HepG2 (cell line): ENCODE results near the gene CTNNA3. TPM values are rescaled to one million over a fixed set of nuclear protein-coding genes. Genes with fewer than 3 reads are reported as not detected.

ENCODE experiments used
- ATAC-seq: fragments of 200-7000 bp; cut with Tn5 transposase; 3 replicates; pipeline ENCODE4 v1.9.1; 2020; ENCODE audit warnings: mild to moderate bottlenecking, moderate library complexity
- BruUV-seq: library from RNA; stranded (reverse); fragments of 400-500 nt; replicated peaks from 2 replicates; lab custom pipeline; 2021; lab: Mats Ljungman, UMichigan
- CTCF ChIA-PET: fragments of 300-600 bp; formaldehyde crosslinking; extraction: SDS; loops from one replicate; lab custom pipeline; 2021; ENCODE audit warnings: low total read pairs, inconsistent platforms, low intra/inter-chr PET ratio; lab: Yijun Ruan, JAX
- POLR2A ChIA-PET: fragments of 350-600 bp; sonication (Branson Sonifier 250); formaldehyde crosslinking; loops from one replicate; lab custom pipeline; 2020; ENCODE audit warnings: antibody characterized with exemption, inconsistent platforms; lab: Yijun Ruan, JAX
- DNase-seq: peaks from one replicate; pipeline ENCODE4 v3.0.0-alpha.2; 2015; ENCODE audit warnings: low spot score
- FAIRE-seq: peaks from 3 replicates; lab custom pipeline; 2011; peaks lifted over from hg19 to GRCh38; lab: Jason Lieb, UNC
- H2AFZ ChIP-seq: one replicate; pipeline ENCODE4 v1.6.1; 2011; ENCODE audit warnings: low read length, inconsistent platforms
- H3K27ac ChIP-seq: fragments of 300-600 bp; 3 replicates; pipeline ENCODE4 v1.8.0; 2011; ENCODE audit warnings: mixed run types, mild to moderate bottlenecking, mixed read lengths, low read length, inconsistent platforms; ENCODE audit not compliant: insufficient read depth; ENCODE audit errors: extremely low read length
- H3K27me3 ChIP-seq, 2 experiments: fragments of 200-600 bp in 1 of 2; 2 replicates in 1 of 2; 3 replicates in 1 of 2; pipeline versions ENCODE4 v1.6.0 to v1.8.0; 2011; ENCODE audit warnings: low read length in 2 of 2, mild to moderate bottlenecking in 2 of 2, moderate library complexity in 2 of 2, inconsistent platforms in 1 of 2; ENCODE audit not compliant: insufficient read depth in 2 of 2, control insufficient read depth in 1 of 2
- H3K36me3 ChIP-seq, 2 experiments: fragments of 200-600 bp in 1 of 2; replicated peaks in 1 of 2; 2 replicates in 1 of 2; 3 replicates in 1 of 2; pipeline versions ENCODE4 v1.5.1 to v1.8.0; 2011; ENCODE audit warnings: low read length in 2 of 2, inconsistent platforms in 1 of 2; ENCODE audit not compliant: insufficient read depth in 2 of 2, control insufficient read depth in 1 of 2
- H3K4me1 ChIP-seq: 2 replicates; pipeline ENCODE4 v1.5.1; 2012; ENCODE audit warnings: low read length, inconsistent platforms; ENCODE audit not compliant: insufficient read depth
- H3K4me2 ChIP-seq: 2 replicates; pipeline ENCODE4 v1.6.0; 2011; ENCODE audit warnings: low read depth, low read length, inconsistent platforms
- H3K4me3 ChIP-seq, 3 experiments: fragments of 200-600 bp in 1 of 3; sonication (generic), shearing (Covaris generic) in 1 of 3; replicated peaks in 1 of 3; 2 replicates each; pipeline ENCODE4 v1.5.1; 2011 to 2016; ENCODE audit warnings: low read length in 3 of 3, inconsistent platforms in 2 of 3, low read depth in 2 of 3, mild to moderate bottlenecking in 2 of 3, control low read depth in 1 of 3, mixed read lengths in 1 of 3; ENCODE audit not compliant: insufficient read depth in 1 of 3
- H3K79me2 ChIP-seq: one replicate; pipeline ENCODE4 v1.6.1; 2011; ENCODE audit warnings: low read length, inconsistent platforms; ENCODE audit not compliant: insufficient read depth
- H3K9ac ChIP-seq: 2 replicates; pipeline ENCODE4 v1.6.0; 2011; ENCODE audit warnings: mild to moderate bottlenecking, low read depth, low read length, inconsistent platforms; ENCODE audit not compliant: insufficient read depth
- H3K9me3 ChIP-seq: 2 replicates; pipeline ENCODE4 v1.5.1; 2012; ENCODE audit warnings: mild to moderate bottlenecking, low read length
- H4K20me1 ChIP-seq: 2 replicates; pipeline ENCODE4 v1.6.0; 2011; ENCODE audit warnings: inconsistent platforms, mild to moderate bottlenecking, low read length, moderate library complexity; ENCODE audit not compliant: insufficient read depth
- ATF7 ChIP-seq, 2 experiments: fragments of 450-650 bp in 1 of 2; sonication (generic) in 1 of 2; formaldehyde crosslinking in 1 of 2; IDR thresholded peaks; 2 replicates each; pipeline versions ENCODE4 v1.4.0 to v1.6.1; 2016 to 2020; ENCODE audit warnings: antibody characterized with exemption in 1 of 2, mild to moderate bottlenecking in 1 of 2, missing genetic modification reagents in 1 of 2
- BORCS8-MEF2B ChIP-seq: sonication (generic); formaldehyde crosslinking; IDR thresholded peaks from 2 replicates; pipeline ENCODE4 v1.8.0; 2022; ENCODE audit warnings: mild to moderate bottlenecking, missing genetic modification reagents
- ETV5 ChIP-seq: IDR thresholded peaks from 2 replicates; pipeline ENCODE4 v1.6.1; 2018; ENCODE audit warnings: missing biosample characterization, missing genetic modification reagents, inconsistent platforms, borderline replicate concordance
- GTF2F1 ChIP-seq: fragments of 150-350 bp; IDR thresholded peaks from 2 replicates; pipeline ENCODE4 v1.6.1; 2014; ENCODE audit warnings: low read length
- MAFG ChIP-seq: sonication (generic); formaldehyde crosslinking; IDR thresholded peaks from 2 replicates; pipeline ENCODE4 v1.5.1; 2020; ENCODE audit warnings: mild to moderate bottlenecking, missing genetic modification reagents
- SOX5 ChIP-seq: IDR thresholded peaks from 2 replicates; pipeline ENCODE4 v1.6.1; 2016; ENCODE audit warnings: borderline replicate concordance
- TSC22D2 ChIP-seq: sonication (generic); formaldehyde crosslinking; IDR thresholded peaks from 2 replicates; pipeline ENCODE4 v1.5.1; 2020; ENCODE audit warnings: missing genetic modification reagents, mild to moderate bottlenecking, borderline replicate concordance
- ZFP36L2 ChIP-seq: sonication (generic); formaldehyde crosslinking; IDR thresholded peaks from 2 replicates; pipeline ENCODE4 v1.4.0; 2020; ENCODE audit warnings: missing genetic modification reagents
- ZNF34 ChIP-seq: sonication (generic); formaldehyde crosslinking; IDR thresholded peaks from 2 replicates; pipeline ENCODE4 v1.4.0; 2020; ENCODE audit warnings: mild to moderate bottlenecking, missing genetic modification reagents, borderline replicate concordance
- ZNF816 ChIP-seq: sonication (generic); formaldehyde crosslinking; IDR thresholded peaks from 2 replicates; pipeline ENCODE4 v1.8.0; 2022; ENCODE audit warnings: missing genetic modification reagents, mild to moderate bottlenecking, borderline replicate concordance
- ZSCAN22 ChIP-seq: sonication (generic); formaldehyde crosslinking; IDR thresholded peaks from 2 replicates; pipeline ENCODE4 v1.4.0; 2020; ENCODE audit warnings: mild to moderate bottlenecking, missing genetic modification reagents
- WGBS: methylation state at CpG from one replicate; pipeline ENCODE4 v1.1.6; 2017; ENCODE audit warnings: low lambda C conversion rate; 5-methylcytosine and 5-hydroxymethylcytosine counted together
- in situ Hi-C: cut with HindIII; loops from 2 replicates; pipeline ENCODE4 v1.10.0; 2017; ENCODE audit warnings: low pct_unique_long_range_greater_than_20kb; ENCODE audit not compliant: extremely low pct_ligation_motif_present
- intact Hi-C: fragments of 100-400 bp; cut with micrococcal nuclease; formaldehyde crosslinking; loops from one replicate; pipeline ENCODE4 v1.10.0; 2022; ENCODE audit not compliant: unreplicated experiment
- polyA plus RNA-seq, 8 experiments: library from polyadenylated mRNA; depleted of rRNA in 3 of 8; stranded (reverse) in 7 of 8; unstranded in 1 of 8; fragments of >200 nt; fragmentation: Illumina TruSeq in 4 of 8; extraction: Trizol in 4 of 8; gene quantifications; 2 replicates each; pipeline versions ENCODE4 v1.2.1 to v1.2.3, GENCODE V29; 2011 to 2016; ENCODE audit warnings: low read depth in 4 of 8, missing spikeins in 1 of 8, mixed read lengths in 1 of 8; ENCODE audit not compliant: insufficient read depth in 1 of 8
- total RNA-seq, 5 experiments: library from RNA; depleted of rRNA; stranded (reverse); fragments of >200 nt; fragmentation: Illumina TruSeq; extraction: Trizol; gene quantifications; 2 replicates each; pipeline ENCODE4 v1.2.3, GENCODE V29; 2016; ENCODE audit warnings: low read depth in 1 of 5
- TF ChIP-seq, protein P1 (sequence below): sonication (generic); formaldehyde crosslinking; IDR thresholded peaks from 2 replicates; pipeline ENCODE4 v1.4.0; 2020; ENCODE audit warnings: missing genetic modification reagents, mild to moderate bottlenecking, borderline replicate concordance
- TF ChIP-seq, protein P2 (sequence below): sonication (generic); formaldehyde crosslinking; IDR thresholded peaks from 2 replicates; pipeline ENCODE4 v1.4.0; 2020; ENCODE audit warnings: missing genetic modification reagents, low read depth, mild to moderate bottlenecking, borderline replicate concordance
- TF ChIP-seq, protein P3 (sequence below): sonication (generic); formaldehyde crosslinking; IDR thresholded peaks from 2 replicates; pipeline ENCODE4 v1.4.0; 2020; ENCODE audit warnings: missing genetic modification reagents, borderline replicate concordance

Gene CTNNA3
- total and polyA plus RNA-seq, 2 of the 13 experiments (the other 11 are each of a cell fraction or from before 2014, with no cell fraction given) = not detected

DNA sequence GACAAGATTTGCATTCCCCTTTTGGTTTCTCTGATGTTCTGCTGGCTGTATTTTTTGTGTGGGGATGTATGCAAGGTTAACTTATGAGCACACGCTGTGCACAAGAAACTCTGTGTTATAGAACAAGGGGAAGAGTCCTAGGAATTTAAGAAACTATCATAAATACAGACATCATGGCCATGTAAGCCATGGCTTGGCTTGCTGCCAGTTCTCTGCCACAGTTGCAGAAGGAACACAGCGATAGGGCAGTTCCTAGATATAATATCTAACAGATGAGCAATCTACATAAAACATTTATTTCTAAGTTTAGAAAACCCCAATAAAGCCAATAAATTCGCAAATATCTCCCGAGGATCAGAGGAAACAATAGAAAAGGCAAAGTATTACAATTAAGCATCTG is 616.9 kb downstream of the CTNNA3 start (continued):
- TF ChIP-seq, protein P1, sequence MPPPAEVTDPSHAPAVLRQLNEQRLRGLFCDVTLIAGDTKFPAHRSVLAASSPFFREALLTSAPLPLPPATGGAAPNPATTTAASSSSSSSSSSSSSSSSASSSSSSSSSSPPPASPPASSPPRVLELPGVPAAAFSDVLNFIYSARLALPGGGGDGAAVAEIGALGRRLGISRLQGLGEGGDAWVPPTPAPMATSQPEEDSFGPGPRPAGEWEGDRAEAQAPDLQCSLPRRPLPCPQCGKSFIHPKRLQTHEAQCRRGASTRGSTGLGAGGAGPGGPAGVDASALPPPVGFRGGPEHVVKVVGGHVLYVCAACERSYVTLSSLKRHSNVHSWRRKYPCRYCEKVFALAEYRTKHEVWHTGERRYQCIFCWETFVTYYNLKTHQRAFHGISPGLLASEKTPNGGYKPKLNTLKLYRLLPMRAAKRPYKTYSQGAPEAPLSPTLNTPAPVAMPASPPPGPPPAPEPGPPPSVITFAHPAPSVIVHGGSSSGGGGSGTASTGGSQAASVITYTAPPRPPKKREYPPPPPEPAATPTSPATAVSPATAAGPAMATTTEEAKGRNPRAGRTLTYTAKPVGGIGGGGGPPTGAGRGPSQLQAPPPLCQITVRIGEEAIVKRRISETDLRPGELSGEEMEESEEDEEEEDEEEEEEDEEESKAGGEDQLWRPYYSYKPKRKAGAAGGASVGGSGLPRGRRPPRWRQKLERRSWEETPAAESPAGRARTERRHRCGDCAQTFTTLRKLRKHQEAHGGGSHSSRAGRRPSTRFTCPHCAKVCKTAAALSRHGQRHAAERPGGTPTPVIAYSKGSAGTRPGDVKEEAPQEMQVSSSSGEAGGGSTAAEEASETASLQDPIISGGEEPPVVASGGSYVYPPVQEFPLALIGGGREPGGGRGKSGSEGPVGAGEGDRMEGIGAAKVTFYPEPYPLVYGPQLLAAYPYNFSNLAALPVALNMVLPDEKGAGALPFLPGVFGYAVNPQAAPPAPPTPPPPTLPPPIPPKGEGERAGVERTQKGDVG (CRISPR knock-in tag) = no peak
- TF ChIP-seq ZFP36L2 (CRISPR knock-in tag) = no peak

DNA sequence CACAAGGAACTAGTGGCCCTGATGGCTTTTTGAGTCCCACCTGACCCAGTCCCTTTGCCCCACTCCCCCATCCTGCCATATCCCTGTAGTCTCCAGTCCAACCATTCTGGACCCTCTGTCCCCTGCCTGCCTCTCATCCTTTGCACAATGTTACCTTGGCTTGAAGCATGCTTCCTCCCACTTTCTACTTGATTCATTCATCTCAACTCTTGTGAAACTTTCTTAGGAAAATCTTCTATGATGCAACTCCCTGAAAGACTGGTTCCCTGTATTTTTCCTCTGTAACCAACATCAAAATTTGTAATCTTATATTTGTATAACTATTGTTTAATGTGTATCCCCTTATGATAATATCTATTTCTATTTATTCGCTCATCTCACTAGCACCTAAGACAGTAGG is 618.6 kb downstream of the CTNNA3 start:
- BruUV-seq = no TSS peak
- no peaks in the 10 kb centered on the region for H3K27me3 ChIP-seq
- H3K9me3 ChIP-seq = no peaks in the 10 kb centered on the region
- no peak overlapping the region for H3K9ac ChIP-seq
- H3K36me3 ChIP-seq = no peaks in the 10 kb centered on the region
- H3K4me1 ChIP-seq = peaks cover 19% of the 10 kb centered on the region
- DNase-seq = no peak
- FAIRE-seq = no peak
- H3K79me2 ChIP-seq = no peaks in the 10 kb centered on the region
- no peak overlapping the region for H3K27ac ChIP-seq
- no peak overlapping the region for H3K4me3 ChIP-seq
- no peak for ATAC-seq
- ChIA-PET CTCF (no interaction called here), POLR2A (no interaction called here)
- no peak overlapping the region for H3K4me2 ChIP-seq
- WGBS = 40% methylated on average over 1 of the region's 1 CpG
- in situ Hi-C loops (no loop called here), intact Hi-C loops (no loop called here)
- H4K20me1 ChIP-seq = no peaks in the 10 kb centered on the region
- H2AFZ ChIP-seq = no peak overlapping the region
- TF ChIP-seq, protein P2, sequence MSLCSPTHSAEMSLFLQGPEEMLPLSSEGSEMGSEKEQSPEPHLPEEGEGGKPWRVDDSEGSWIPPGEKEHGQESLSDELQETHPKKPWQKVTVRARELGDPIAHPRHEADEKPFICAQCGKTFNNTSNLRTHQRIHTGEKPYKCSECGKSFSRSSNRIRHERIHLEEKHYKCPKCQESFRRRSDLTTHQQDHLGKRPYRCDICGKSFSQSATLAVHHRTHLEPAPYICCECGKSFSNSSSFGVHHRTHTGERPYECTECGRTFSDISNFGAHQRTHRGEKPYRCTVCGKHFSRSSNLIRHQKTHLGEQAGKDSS (CRISPR knock-in tag) = no peak
- TF ChIP-seq ZSCAN22 (CRISPR knock-in tag) (no peak), ETV5 (CRISPR knock-in tag) (no peak), BORCS8-MEF2B (CRISPR knock-in tag) (no peak), ATF7 (IDR thresholded peaks at IDR 0.05) (no peak), ATF7 (CRISPR knock-in tag; IDR thresholded peaks at IDR 0.05) (no peak), GTF2F1 (no peak), SOX5 (CRISPR knock-in tag) (no peak), ZNF34 (CRISPR knock-in tag) (no peak), ZNF816 (CRISPR knock-in tag) (no peak), TSC22D2 (no peak), MAFG (CRISPR knock-in tag) (no peak)
- TF ChIP-seq, protein P3, sequence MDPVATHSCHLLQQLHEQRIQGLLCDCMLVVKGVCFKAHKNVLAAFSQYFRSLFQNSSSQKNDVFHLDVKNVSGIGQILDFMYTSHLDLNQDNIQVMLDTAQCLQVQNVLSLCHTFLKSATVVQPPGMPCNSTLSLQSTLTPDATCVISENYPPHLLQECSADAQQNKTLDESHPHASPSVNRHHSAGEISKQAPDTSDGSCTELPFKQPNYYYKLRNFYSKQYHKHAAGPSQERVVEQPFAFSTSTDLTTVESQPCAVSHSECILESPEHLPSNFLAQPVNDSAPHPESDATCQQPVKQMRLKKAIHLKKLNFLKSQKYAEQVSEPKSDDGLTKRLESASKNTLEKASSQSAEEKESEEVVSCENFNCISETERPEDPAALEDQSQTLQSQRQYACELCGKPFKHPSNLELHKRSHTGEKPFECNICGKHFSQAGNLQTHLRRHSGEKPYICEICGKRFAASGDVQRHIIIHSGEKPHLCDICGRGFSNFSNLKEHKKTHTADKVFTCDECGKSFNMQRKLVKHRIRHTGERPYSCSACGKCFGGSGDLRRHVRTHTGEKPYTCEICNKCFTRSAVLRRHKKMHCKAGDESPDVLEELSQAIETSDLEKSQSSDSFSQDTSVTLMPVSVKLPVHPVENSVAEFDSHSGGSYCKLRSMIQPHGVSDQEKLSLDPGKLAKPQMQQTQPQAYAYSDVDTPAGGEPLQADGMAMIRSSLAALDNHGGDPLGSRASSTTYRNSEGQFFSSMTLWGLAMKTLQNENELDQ (CRISPR knock-in tag) = no peak
